ENCODE data around the gene ABTB2. TPM values are rescaled to one million over a fixed set of nuclear protein-coding genes. Genes with fewer than 3 reads are reported as not detected.

The ABTB2 gene
- polyA plus RNA-seq, 1 of the 3 experiments (the other 2 are of a cell fraction), result 7.8 TPM

GRCh38 chr11:34254011-34254410 lies 103.8 kb downstream of the ABTB2 start:
- WGBS (ENCODE audit: low lambda C conversion rate), result 90% methylated on average over 4 of the region's 4 CpGs
- no peaks in the 10 kb centered on the region for H3K36me3 ChIP-seq (replicated peaks in 1 of 2; ENCODE audit: control insufficient read depth in 1 of 2, insufficient read depth in 2 of 2, low read length in 1 of 2)
- H3K4me1 ChIP-seq (ENCODE audit: control insufficient read depth in 1 of 2, insufficient read depth in 2 of 2, low read depth in 1 of 2, low read length in 1 of 2), result peaks cover 17 to 28% of the 10 kb centered on the region in 2 experiments; a peak in 2 of 4 replicates
- H3K9me3 ChIP-seq, result no peaks in the 10 kb centered on the region
- DNase-seq, result no peak
- CTCF ChIA-PET, result interaction anchor here (3.9 kb wide), 1 partner anchor 80 kb away, joined by 22 read pairs; no protein-coding TSS in a partner anchor
- TF ChIP-seq REST (IDR thresholded peaks at IDR 0.05; ENCODE audit: low read depth, low read length), result no peak
- no peak for TF ChIP-seq ZBTB33 (IDR thresholded peaks at IDR 0.05; ENCODE audit: borderline replicate concordance, low read depth)
- no peak for TF ChIP-seq RXRA (IDR thresholded peaks at IDR 0.05; ENCODE audit: borderline replicate concordance, low read depth)
- no peak for TF ChIP-seq GABPA (IDR thresholded peaks at IDR 0.05; ENCODE audit: low read depth)
- H3F3A ChIP-seq (replicated peaks; ENCODE audit: insufficient read depth), result peaks cover 20% of the 10 kb centered on the region
- H3K27me3 ChIP-seq (ENCODE audit: insufficient read depth), result no peaks in the 10 kb centered on the region
- no peak overlapping the region for H3K9ac ChIP-seq
- H3K27ac ChIP-seq (ENCODE audit: low read depth in 2 of 2, low read length in 1 of 2), result no peak overlapping the region
- H3K4me2 ChIP-seq, result no peak overlapping the region
- H4K20me1 ChIP-seq (ENCODE audit: insufficient read depth), result no peaks in the 10 kb centered on the region
- H2AFZ ChIP-seq (ENCODE audit: low read depth), result no peak overlapping the region
- POLR2A ChIA-PET, result no interaction called here
- H3K4me3 ChIP-seq (ENCODE audit: low read depth in 2 of 2, low read length in 1 of 2), result no peak overlapping the region
- H3K79me2 ChIP-seq (ENCODE audit: insufficient read depth), result no peaks in the 10 kb centered on the region
- no peaks in the 10 kb centered on the region for H3K9me2 ChIP-seq

- no peak for DNase-seq
- no peaks in the 10 kb centered on the region for H3K9me3 ChIP-seq
- CTCF ChIA-PET, result interaction anchor here (1.2 to 3.9 kb wide), 4 partner anchors 14 to 260 kb away, joined by 3 to 22 read pairs (median 4); partner anchors contain the start of gene ELF5
- H3K27me3 ChIP-seq (ENCODE audit: insufficient read depth), result no peaks in the 10 kb centered on the region
- no peaks in the 10 kb centered on the region for H4K20me1 ChIP-seq (ENCODE audit: insufficient read depth)
- WGBS (ENCODE audit: low lambda C conversion rate), result 98% methylated on average over 3 of the region's 3 CpGs
- no peak overlapping the region for H2AFZ ChIP-seq (ENCODE audit: low read depth)
- no peaks in the 10 kb centered on the region for H3K36me3 ChIP-seq (replicated peaks in 1 of 2; ENCODE audit: control insufficient read depth in 1 of 2, insufficient read depth in 2 of 2, low read length in 1 of 2)
- H3F3A ChIP-seq (replicated peaks; ENCODE audit: insufficient read depth), result peaks cover 20% of the 10 kb centered on the region
- H3K79me2 ChIP-seq (ENCODE audit: insufficient read depth), result no peaks in the 10 kb centered on the region
- peaks cover 17 to 22% of the 10 kb centered on the region in 2 experiments; a peak in 2 of 4 replicates for H3K4me1 ChIP-seq (ENCODE audit: control insufficient read depth in 1 of 2, insufficient read depth in 2 of 2, low read depth in 1 of 2, low read length in 1 of 2)
- H3K9ac ChIP-seq, result no peak overlapping the region
- POLR2A ChIA-PET, result no interaction called here
- H3K4me2 ChIP-seq, result no peak overlapping the region
- H3K27ac ChIP-seq (ENCODE audit: low read depth in 2 of 2, low read length in 1 of 2), result no peak overlapping the region
- H3K9me2 ChIP-seq, result no peaks in the 10 kb centered on the region
- H3K4me3 ChIP-seq (ENCODE audit: low read depth in 2 of 2, low read length in 1 of 2), result no peak overlapping the region
- no peak for TF ChIP-seq EZH2phosphoT487 (IDR thresholded peaks at IDR 0.05; ENCODE audit: borderline replicate concordance, low read depth)
- TF ChIP-seq FOSL2 (IDR thresholded peaks at IDR 0.05; ENCODE audit: borderline replicate concordance, low read depth), result no peak
- TF ChIP-seq IRF3 (IDR thresholded peaks at IDR 0.05; ENCODE audit: low read depth, low read length), result no peak
- no peak for TF ChIP-seq ELF1 (IDR thresholded peaks at IDR 0.05)
- TF ChIP-seq YY1 (IDR thresholded peaks at IDR 0.05; ENCODE audit: low read depth), result no peak
- no peak for TF ChIP-seq SIN3A (IDR thresholded peaks at IDR 0.05; ENCODE audit: borderline replicate concordance, low read depth, low read length)
- no peak for TF ChIP-seq RAD21 (IDR thresholded peaks at IDR 0.05; ENCODE audit: low read length)
- no peak for TF ChIP-seq CTCF (IDR thresholded peaks at IDR 0.05)
- TF ChIP-seq GATA2 (CRISPR knock-in tag; IDR thresholded peaks at IDR 0.05), result no peak
- TF ChIP-seq FOXM1 (IDR thresholded peaks at IDR 0.05; ENCODE audit: low read depth), result no peak
- TF ChIP-seq NFIC (IDR thresholded peaks at IDR 0.05; ENCODE audit: borderline replicate concordance), result no peak
- TF ChIP-seq TAF1 (IDR thresholded peaks at IDR 0.05; ENCODE audit: borderline replicate concordance, low read depth, low read length), result no peak
- TF ChIP-seq USF2 (IDR thresholded peaks at IDR 0.05; ENCODE audit: borderline replicate concordance, low read depth, low read length), result no peak
- no peak for TF ChIP-seq NRF1 (IDR thresholded peaks at IDR 0.05; ENCODE audit: low read depth, low read length)
- no peak for TF ChIP-seq JUND (IDR thresholded peaks at IDR 0.05)
These were observed 105.2 kb downstream of the ABTB2 start for GRCh38 chr11:34252651-34253050.

Data from SK-N-SH (cell line).